ENCODE measurements around the gene RBM48. TPM values are rescaled to one million over a fixed set of nuclear protein-coding genes. Genes with fewer than 3 reads are reported as not detected.

The RBM48 gene
- total RNA-seq, 1 donor from 2014 or later: 11.5 TPM

GRCh38 chr7:92582948-92583347 lies 54.4 kb downstream of the RBM48 start:
- TF ChIP-seq POLR2AphosphoS5 (IDR thresholded peaks at IDR 0.05; ENCODE audit: insufficient read depth in 1 of 2, low read depth in 1 of 2) (no peak), POLR2A (IDR thresholded peaks at IDR 0.05) (no peak), CTCF (IDR thresholded peaks at IDR 0.05) (no peak)
- Histone ChIP-seq H3K9me3 (no peaks in the 10 kb centered on the region), H3K4me1 (peaks cover 33% of the 10 kb centered on the region), H3K27me3 (no peaks in the 10 kb centered on the region), H3K36me3 (peaks cover 0 to 27% of the 10 kb centered on the region in 2 donors), H3K27ac (no peak overlapping the region), H3K4me3 (no peak overlapping the region)
- no peak for DNase-seq (ENCODE audit: extremely low spot score in 2 of 2)
- intact Hi-C loops (cut with DNase I): no loop called here

- Histone ChIP-seq H3K4me3 (no peak overlapping the region), H3K27me3 (no peaks in the 10 kb centered on the region), H3K36me3 (peaks cover 0 to 7% of the 10 kb centered on the region in 2 donors), H3K4me1 (peaks cover 49% of the 10 kb centered on the region), H3K9me3 (no peaks in the 10 kb centered on the region), H3K27ac (no peak overlapping the region)
- DNase-seq (ENCODE audit: extremely low spot score in 2 of 2): no peak
- TF ChIP-seq CTCF (IDR thresholded peaks at IDR 0.05) (no peak), POLR2AphosphoS5 (IDR thresholded peaks at IDR 0.05; ENCODE audit: insufficient read depth in 1 of 2, low read depth in 1 of 2) (no peak), POLR2A (IDR thresholded peaks at IDR 0.05) (no peak)
- intact Hi-C loops (cut with DNase I): no loop called here
These were observed 56.4 kb downstream of the RBM48 start for GRCh38 chr7:92584953-92585352.

GRCh38 chr7:92586403-92586802 lies 57.8 kb downstream of the RBM48 start:
- intact Hi-C loops (cut with DNase I): no loop called here
- no peaks in the 10 kb centered on the region for H3K9me3 ChIP-seq
- TF ChIP-seq CTCF (IDR thresholded peaks at IDR 0.05) (no peak), POLR2AphosphoS5 (IDR thresholded peaks at IDR 0.05; ENCODE audit: insufficient read depth in 1 of 2, low read depth in 1 of 2) (no peak), POLR2A (IDR thresholded peaks at IDR 0.05) (no peak)
- H3K4me3 ChIP-seq: no peak overlapping the region
- H3K4me1 ChIP-seq: peaks cover 54% of the 10 kb centered on the region
- H3K27me3 ChIP-seq: no peaks in the 10 kb centered on the region
- no peaks in the 10 kb centered on the region for H3K36me3 ChIP-seq
- DNase-seq (ENCODE audit: extremely low spot score in 2 of 2): no peak
- H3K27ac ChIP-seq: no peak overlapping the region

- intact Hi-C loops (cut with DNase I): no loop called here
- no peak for DNase-seq (ENCODE audit: extremely low spot score in 2 of 2)
- peaks cover 54% of the 10 kb centered on the region for H3K4me1 ChIP-seq
- no peak overlapping the region for H3K4me3 ChIP-seq
- no peaks in the 10 kb centered on the region for H3K27me3 ChIP-seq
- TF ChIP-seq POLR2A (IDR thresholded peaks at IDR 0.05): no peak
- no peak for TF ChIP-seq CTCF (IDR thresholded peaks at IDR 0.05)
- TF ChIP-seq POLR2AphosphoS5 (IDR thresholded peaks at IDR 0.05; ENCODE audit: insufficient read depth in 1 of 2, low read depth in 1 of 2): no peak
- H3K9me3 ChIP-seq: no peaks in the 10 kb centered on the region
- no peaks in the 10 kb centered on the region for H3K36me3 ChIP-seq
- no peak overlapping the region for H3K27ac ChIP-seq
These were observed 58.2 kb downstream of the RBM48 start for GRCh38 chr7:92586841-92587240.

Other genes starting within 250 kb of the RBM48 start
- gene GATAD1, start 81.3 kb upstream of the RBM48 start, total RNA-seq: 30.4 TPM
- not detected for gene ERVW-1, start 50.8 kb upstream of the RBM48 start, total RNA-seq
- gene PEX1, start 275 bp upstream of the RBM48 start, total RNA-seq: 20.4 TPM
- 22.3 TPM for gene FAM133B, start 61.6 kb downstream of the RBM48 start, total RNA-seq